Hepatocyte (in vitro differentiated cells): ENCODE results near the gene AOPEP.

Experiments used
- EZH2 ChIP-seq: fragments of 200-600 bp; sonication (generic); IDR thresholded peaks from 2 replicates; pipeline ENCODE4 v1.6.1; 2016; ENCODE audit warnings: antibody characterized with exemption, mild to moderate bottlenecking, borderline replicate concordance
- EZH2phosphoT487 ChIP-seq: fragments of 200-600 bp; sonication (generic); IDR thresholded peaks from one replicate; pipeline ENCODE4 v1.6.1; 2018; ENCODE audit warnings: antibody characterized with exemption, mild to moderate bottlenecking, low read depth, moderate library complexity; ENCODE audit not compliant: unreplicated experiment, severe bottlenecking
- TF ChIP-seq, protein P1 (sequence below): fragments of 200-600 bp; sonication (generic); IDR thresholded peaks from 2 replicates; pipeline ENCODE4 v1.5.1; 2016; ENCODE audit warnings: antibody characterized with exemption, mild to moderate bottlenecking; ENCODE audit not compliant: poor library complexity

DNA sequence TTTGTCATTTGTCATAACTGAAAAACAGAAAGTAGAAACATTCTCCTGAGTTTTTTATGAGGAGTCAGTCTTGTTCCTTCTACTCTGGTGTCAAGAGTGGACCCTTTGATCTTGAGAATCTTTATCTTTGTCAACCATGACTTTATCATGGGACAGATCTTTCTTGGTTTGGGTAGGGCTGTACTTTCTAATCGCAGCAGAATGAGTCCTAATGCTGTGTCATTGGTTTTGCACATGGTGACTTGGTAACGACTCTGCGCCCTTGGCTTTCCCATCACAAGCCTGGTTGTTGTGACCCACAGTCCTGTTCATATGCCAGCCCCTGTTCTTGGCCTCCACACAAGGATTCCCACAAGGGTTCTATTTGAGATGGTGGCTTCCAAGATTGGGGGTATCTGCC lies 45.6 kb downstream of the AOPEP start:
- TF ChIP-seq, protein P1, sequence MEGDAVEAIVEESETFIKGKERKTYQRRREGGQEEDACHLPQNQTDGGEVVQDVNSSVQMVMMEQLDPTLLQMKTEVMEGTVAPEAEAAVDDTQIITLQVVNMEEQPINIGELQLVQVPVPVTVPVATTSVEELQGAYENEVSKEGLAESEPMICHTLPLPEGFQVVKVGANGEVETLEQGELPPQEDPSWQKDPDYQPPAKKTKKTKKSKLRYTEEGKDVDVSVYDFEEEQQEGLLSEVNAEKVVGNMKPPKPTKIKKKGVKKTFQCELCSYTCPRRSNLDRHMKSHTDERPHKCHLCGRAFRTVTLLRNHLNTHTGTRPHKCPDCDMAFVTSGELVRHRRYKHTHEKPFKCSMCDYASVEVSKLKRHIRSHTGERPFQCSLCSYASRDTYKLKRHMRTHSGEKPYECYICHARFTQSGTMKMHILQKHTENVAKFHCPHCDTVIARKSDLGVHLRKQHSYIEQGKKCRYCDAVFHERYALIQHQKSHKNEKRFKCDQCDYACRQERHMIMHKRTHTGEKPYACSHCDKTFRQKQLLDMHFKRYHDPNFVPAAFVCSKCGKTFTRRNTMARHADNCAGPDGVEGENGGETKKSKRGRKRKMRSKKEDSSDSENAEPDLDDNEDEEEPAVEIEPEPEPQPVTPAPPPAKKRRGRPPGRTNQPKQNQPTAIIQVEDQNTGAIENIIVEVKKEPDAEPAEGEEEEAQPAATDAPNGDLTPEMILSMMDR = no peak
- TF ChIP-seq EZH2 (no peak), EZH2phosphoT487 (no peak)
